Aorta (tissue), 5 donors: ENCODE results near the gene FOXJ1. TPM values are rescaled to one million over a fixed set of nuclear protein-coding genes. Genes with fewer than 3 reads are reported as not detected.

Source experiments
- ATAC-seq: fragments of 200-7000 bp; cut with Tn5 transposase; one replicate; pipeline ENCODE4 v1.9.1; 2022; ENCODE audit warnings: moderate library complexity; ENCODE audit not compliant: low FRiP score
- DNase-seq, 2 donors: peaks; one replicate each; pipeline ENCODE4 v3.0.0-alpha.2; 2020
- H3K27ac ChIP-seq, 2 donors: one replicate each; pipeline ENCODE4 v1.5.1; 2013; ENCODE audit warnings: low read length in 2 of 2, mild to moderate bottlenecking in 2 of 2, moderate library complexity in 2 of 2, control low read depth in 1 of 2, inconsistent platforms in 1 of 2, low read depth in 1 of 2
- H3K27me3 ChIP-seq, 2 donors: one replicate each; pipeline ENCODE4 v1.6.1; 2013; ENCODE audit warnings: control low read depth in 1 of 2, low read length in 1 of 2, mild to moderate bottlenecking in 1 of 2, moderate library complexity in 1 of 2; ENCODE audit not compliant: insufficient read depth in 2 of 2, control insufficient read depth in 1 of 2
- H3K36me3 ChIP-seq, 2 donors: one replicate each; pipeline ENCODE4 v1.6.1; 2013; ENCODE audit warnings: control low read depth in 1 of 2, low read length in 1 of 2, mild to moderate bottlenecking in 1 of 2; ENCODE audit not compliant: insufficient read depth in 2 of 2, control insufficient read depth in 1 of 2
- H3K4me1 ChIP-seq, 2 donors: one replicate each; pipeline ENCODE4 v1.6.1; 2013; ENCODE audit warnings: low read length in 2 of 2, control low read depth in 1 of 2, mild to moderate bottlenecking in 1 of 2, moderate library complexity in 1 of 2; ENCODE audit not compliant: insufficient read depth in 2 of 2, control insufficient read depth in 1 of 2
- H3K4me3 ChIP-seq, 2 donors: one replicate each; pipeline ENCODE4 v1.5.1; 2013; ENCODE audit warnings: low read length in 2 of 2, control low read depth in 1 of 2, mild to moderate bottlenecking in 1 of 2
- H3K9me3 ChIP-seq: one replicate; pipeline ENCODE4 v1.6.1; 2013; ENCODE audit warnings: mild to moderate bottlenecking, low read length; ENCODE audit not compliant: control insufficient read depth
- WGBS, 2 donors: extraction: QIAGEN DNeasy Blood & Tissue Kit; methylation state at CpG; one replicate each; pipeline ENCODE4 v1.1.7; 2013; 5-methylcytosine and 5-hydroxymethylcytosine counted together
- intact Hi-C, 2 donors: fragments of 100-400 bp; cut with DNase I; formaldehyde crosslinking; loops; one replicate each; pipeline versions ENCODE4 v1.14.2 to v1.15.0; 2022
- polyA plus RNA-seq, 2 donors: library from polyadenylated mRNA; stranded (reverse); fragments of 200-250 nt; gene quantifications; one replicate each; pipeline ENCODE4 v1.2.3, GENCODE V29; 2013
- total RNA-seq, 2 donors: library from RNA; stranded (reverse); fragmentation: NEBNext Ultra II Directional; extraction: Animal tissue kit (Norgen Biotek cat#: 25700); gene quantifications; one replicate each; pipeline ENCODE4 v1.2.1, GENCODE V29; 2021
- donor health status: healthy with polysubstance abuse.
- donor health status: Bipolar disorder and iron deficiency.
- donor health status: DM: no; HTN: no; CAD: no.
- donor health status: DM: no; HTN: no; CAD: no.
- donor health status: DM: yes; HTN: yes; CAD: no.

FOXJ1 gene
- total and polyA plus RNA-seq, 4 donors, result not detected

DNA sequence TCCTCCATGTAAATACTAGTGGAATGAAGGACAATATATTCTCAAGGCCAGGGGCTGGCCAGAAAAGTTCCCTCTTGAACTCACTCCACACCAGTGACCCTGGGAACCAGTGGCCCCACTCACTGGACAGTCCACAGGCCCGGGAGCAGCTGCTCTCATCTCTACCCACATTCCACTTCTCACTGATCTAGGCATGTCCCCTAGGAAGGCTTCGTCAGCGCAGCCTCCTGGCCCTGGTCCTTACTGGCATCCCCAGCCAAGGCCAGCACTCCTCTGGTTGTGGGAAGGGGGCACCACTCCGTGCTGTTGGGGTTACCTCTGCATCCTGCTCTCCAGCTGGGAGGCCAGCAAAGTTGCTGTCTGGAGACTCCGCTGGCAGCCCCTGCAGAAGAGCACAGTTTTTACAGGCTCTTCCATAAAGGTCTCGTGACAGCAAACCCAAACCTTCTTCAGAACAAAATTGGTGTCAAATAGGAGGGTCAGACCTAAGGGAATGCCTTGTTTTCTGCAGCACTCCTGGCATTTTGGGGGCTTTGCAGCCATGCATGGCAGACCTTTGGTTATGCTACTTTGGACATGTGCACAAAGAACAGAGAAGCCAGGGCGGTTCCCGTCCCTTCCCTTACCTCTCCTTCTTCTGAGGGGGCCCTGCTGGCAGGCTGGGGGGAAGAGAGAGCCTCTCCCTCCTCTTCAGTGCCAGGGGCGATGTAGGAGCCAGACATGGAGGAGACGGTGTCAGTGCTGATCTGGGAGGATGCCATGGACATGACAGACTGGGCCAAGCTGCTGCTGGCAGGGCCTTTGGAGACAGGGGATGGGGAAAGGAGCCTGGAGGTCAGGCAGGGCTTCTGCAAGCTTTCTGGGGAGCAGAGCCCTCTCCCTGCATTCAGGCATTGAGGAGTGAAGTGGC lies 14.1 kb upstream of the FOXJ1 start:
- DNase-seq (no peak), ATAC-seq (no peak)
- no peak overlapping the region for H3K4me3 ChIP-seq
- H3K9me3 ChIP-seq, result no peaks in the 10 kb centered on the region
- intact Hi-C loops, result no loop called here
- no peak overlapping the region for H3K27ac ChIP-seq
- WGBS, 2 donors, result 88 to 89% methylated on average over 10 of the region's 10 CpGs
- no peaks in the 10 kb centered on the region for H3K36me3 ChIP-seq
- H3K4me1 ChIP-seq, result no peaks in the 10 kb centered on the region
- no peaks in the 10 kb centered on the region for H3K27me3 ChIP-seq

GRCh38 chr17:76154292-76154691 lies 13.2 kb upstream of the FOXJ1 start:
- intact Hi-C loops, result no loop called here
- no peaks in the 10 kb centered on the region for H3K27me3 ChIP-seq
- WGBS, 2 donors, result 96 to 97% methylated on average over 3 of the region's 3 CpGs
- ATAC-seq (no peak), DNase-seq (no peak)
- H3K4me1 ChIP-seq, result no peaks in the 10 kb centered on the region
- H3K36me3 ChIP-seq, result no peaks in the 10 kb centered on the region
- H3K4me3 ChIP-seq, result no peak overlapping the region
- no peaks in the 10 kb centered on the region for H3K9me3 ChIP-seq
- no peak overlapping the region for H3K27ac ChIP-seq

- Histone ChIP-seq H3K9me3 (no peaks in the 10 kb centered on the region), H3K36me3 (no peaks in the 10 kb centered on the region), H3K4me1 (no peaks in the 10 kb centered on the region), H3K27ac (no peak overlapping the region), H3K4me3 (no peak overlapping the region), H3K27me3 (no peaks in the 10 kb centered on the region)
- WGBS, 2 donors, result 43 to 50% methylated on average over 5 of the region's 5 CpGs
- DNase-seq (no peak), ATAC-seq (no peak)
- intact Hi-C loops, result no loop called here
Measured at GRCh38 chr17:76153640-76154039, 12.6 kb upstream of the FOXJ1 start.

DNA sequence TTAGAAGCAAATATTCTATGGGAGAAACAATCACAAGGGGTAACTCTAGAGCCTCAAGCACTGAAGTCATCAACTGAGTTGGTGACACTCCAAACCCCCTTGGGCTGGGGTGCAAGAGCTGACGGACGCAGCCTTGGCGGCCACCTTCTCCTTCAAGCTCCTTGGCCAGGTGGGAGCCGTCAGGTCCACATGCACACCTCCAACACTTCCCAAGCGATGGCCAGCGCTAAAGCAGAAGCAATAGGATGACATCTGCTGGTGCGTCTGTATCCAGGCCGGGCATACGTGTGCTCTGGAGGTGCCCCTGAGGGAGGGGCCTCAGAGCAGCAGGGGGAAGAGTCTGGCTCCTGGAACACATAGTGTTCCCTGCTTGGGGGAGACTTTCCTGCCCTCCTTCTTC lies 12.2 kb upstream of the FOXJ1 start:
- H3K27me3 ChIP-seq, result no peaks in the 10 kb centered on the region
- 89 to 91% methylated on average over 9 of the region's 9 CpGs for WGBS, 2 donors
- H3K36me3 ChIP-seq, result no peaks in the 10 kb centered on the region
- no peak overlapping the region for H3K4me3 ChIP-seq
- ATAC-seq, result no peak
- DNase-seq, result no peak
- H3K4me1 ChIP-seq, result no peaks in the 10 kb centered on the region
- no peaks in the 10 kb centered on the region for H3K9me3 ChIP-seq
- intact Hi-C loops, result no loop called here
- H3K27ac ChIP-seq, result no peak overlapping the region

DNA sequence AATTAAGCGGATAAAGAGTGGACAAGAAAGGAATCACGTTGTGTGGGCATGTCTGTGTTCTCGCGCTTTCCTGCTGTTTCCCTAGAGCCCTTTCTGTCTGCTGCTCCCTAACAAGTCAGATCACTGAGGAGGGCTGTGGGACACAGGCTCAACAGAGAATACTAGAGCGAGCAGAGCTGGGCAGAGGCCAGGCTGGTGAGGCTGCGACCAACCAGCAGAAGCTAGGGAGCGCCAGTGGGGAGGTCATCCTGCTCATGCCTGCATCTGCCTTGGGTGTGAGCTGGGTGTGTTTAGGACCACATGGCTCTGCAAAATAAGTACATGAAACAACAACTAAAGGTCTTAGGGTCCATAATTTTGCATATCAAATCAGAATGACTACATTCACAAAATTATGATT lies 11.5 kb upstream of the FOXJ1 start:
- no peaks in the 10 kb centered on the region for H3K4me1 ChIP-seq
- ATAC-seq, result no peak

DNA sequence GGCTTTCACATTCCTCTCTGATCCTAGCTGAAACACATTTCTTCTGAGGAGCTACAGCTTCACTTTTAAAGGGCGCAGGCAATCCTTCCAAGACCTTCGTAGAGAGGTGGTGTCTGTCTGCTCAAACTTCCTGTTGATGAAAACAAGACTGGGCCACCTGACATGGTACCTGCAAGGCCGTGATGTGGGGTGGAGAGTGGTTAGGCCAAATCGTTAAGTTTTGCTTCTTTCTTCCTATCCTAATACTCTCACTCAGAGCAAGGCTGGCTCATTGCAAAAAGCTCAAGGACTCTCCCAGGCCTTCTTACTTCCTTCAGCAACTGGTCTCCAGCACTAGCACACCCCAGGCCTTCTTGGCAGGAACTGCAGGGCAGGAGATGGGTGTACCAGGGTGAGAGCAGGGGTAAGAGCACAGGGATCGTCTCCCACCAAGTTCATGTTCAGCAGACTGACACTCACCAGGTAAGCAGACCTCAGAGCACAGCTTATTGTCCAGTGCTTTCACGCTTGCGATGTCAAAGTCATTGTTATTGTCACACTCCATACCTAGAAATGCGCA lies 10.9 kb upstream of the FOXJ1 start:
- no peaks in the 10 kb centered on the region for H3K4me1 ChIP-seq
- no peak for DNase-seq
- no peaks in the 10 kb centered on the region for H3K27me3 ChIP-seq
- no peaks in the 10 kb centered on the region for H3K36me3 ChIP-seq
- no peak overlapping the region for H3K27ac ChIP-seq
- intact Hi-C loops, result no loop called here
- H3K9me3 ChIP-seq, result no peaks in the 10 kb centered on the region
- 95 to 98% methylated on average over 8 of the region's 8 CpGs for WGBS, 2 donors
- no peak overlapping the region for H3K4me3 ChIP-seq
- no peak for ATAC-seq

More for the DNA sequence above, 11.5 kb upstream of the FOXJ1 start:
- Histone ChIP-seq H3K4me3 (no peak overlapping the region), H3K9me3 (no peaks in the 10 kb centered on the region), H3K27ac (no peak overlapping the region), H3K27me3 (no peaks in the 10 kb centered on the region), H3K36me3 (no peaks in the 10 kb centered on the region)
- intact Hi-C loops, result no loop called here
- DNase-seq, result no peak
- WGBS, 2 donors, result 90 to 95% methylated on average over 7 of the region's 7 CpGs

GRCh38 chr17:76150712-76151622 lies 9.9 kb upstream of the FOXJ1 start:
- Histone ChIP-seq H3K27ac (no peak overlapping the region), H3K4me1 (no peaks in the 10 kb centered on the region), H3K9me3 (no peaks in the 10 kb centered on the region), H3K4me3 (no peak overlapping the region), H3K27me3 (no peaks in the 10 kb centered on the region), H3K36me3 (no peaks in the 10 kb centered on the region)
- ATAC-seq (no peak), DNase-seq (no peak)
- intact Hi-C loops, result no loop called here
- 63 to 70% methylated on average over 23 of the region's 23 CpGs for WGBS, 2 donors

DNA sequence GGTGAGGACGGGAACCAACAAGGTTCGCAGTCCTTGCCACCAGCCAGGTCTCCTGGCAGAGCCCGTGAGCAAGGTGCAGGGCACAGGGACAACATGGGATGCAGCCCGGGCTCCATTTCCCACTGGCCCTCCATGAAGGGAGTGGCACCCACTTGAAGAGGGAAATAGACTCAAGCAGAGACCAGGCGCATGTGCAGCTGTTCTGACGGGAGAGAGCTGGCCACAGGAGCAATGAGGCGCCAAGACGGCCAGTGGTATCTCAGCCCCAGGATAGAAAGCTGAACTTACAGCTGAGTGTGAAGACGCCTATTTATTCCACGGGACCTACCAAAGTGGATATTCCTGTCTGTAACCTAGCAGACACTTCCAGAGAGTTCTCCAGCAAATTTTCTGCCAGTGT lies 8.2 kb upstream of the FOXJ1 start:
- Histone ChIP-seq H3K27ac (no peak overlapping the region), H3K36me3 (no peaks in the 10 kb centered on the region), H3K9me3 (no peaks in the 10 kb centered on the region), H3K4me1 (no peaks in the 10 kb centered on the region), H3K4me3 (no peak overlapping the region), H3K27me3 (no peaks in the 10 kb centered on the region)
- DNase-seq, result no peak
- 92 to 95% methylated on average over 10 of the region's 10 CpGs for WGBS, 2 donors
- ATAC-seq, result no peak
- intact Hi-C loops, result no loop called here
